ENCODE data around the gene ALKBH4. TPM values are rescaled to one million over a fixed set of nuclear protein-coding genes. Genes with fewer than 3 reads are reported as not detected.
A peak's percentile ranks its signal among the peaks of the same experiment; 100 is the strongest.

The ALKBH4 gene
- total RNA-seq, 2 experiments from 2014 or later, result 2.9 to 3.5 TPM

DNA sequence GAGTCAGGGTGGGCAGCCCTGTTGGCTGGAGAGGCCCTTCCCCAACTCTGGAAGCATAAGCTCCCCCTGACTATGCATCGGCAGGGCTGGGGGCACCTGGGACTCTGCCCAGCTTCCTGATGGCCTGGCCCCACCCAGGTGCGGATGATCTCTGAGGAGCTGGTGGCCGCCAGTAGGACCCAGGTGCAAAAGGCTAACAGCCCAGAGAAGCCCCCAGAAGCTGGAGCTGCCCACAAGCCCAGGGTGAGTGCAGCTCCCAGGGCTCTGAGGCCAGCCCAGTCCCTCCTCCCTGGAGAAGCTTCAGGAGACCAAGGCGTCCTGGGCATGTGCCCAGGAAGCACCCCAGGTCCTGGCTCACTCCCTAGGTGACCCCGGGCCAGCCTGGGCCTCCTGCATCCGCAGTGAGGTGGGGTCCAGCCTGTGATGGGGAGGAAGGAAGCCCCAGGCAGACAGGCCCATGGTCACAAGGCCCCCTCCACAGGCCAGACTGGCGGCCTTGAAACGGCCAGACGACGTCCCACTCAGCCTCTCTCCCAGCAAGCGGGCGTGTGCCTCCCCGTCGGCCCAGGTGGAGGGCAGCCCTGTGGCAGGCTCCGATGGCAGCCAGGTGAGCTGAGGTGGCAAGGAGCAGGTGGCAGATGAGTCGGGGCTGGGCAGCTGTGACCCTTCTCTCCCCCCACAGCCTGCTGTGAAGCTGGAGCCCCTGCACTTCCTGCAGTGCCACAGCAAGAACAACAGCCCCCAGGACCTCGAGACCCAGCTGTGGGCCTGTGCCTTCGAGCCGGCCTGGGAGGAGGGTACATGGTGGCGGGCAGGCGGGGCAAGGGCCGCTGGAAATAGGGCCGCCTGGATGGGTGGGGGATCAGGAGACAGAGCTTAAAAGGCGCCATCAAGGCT lies 3.2 kb upstream of the ALKBH4 start:
- Mint-ChIP-seq H3K9me3 (no peaks in the 10 kb centered on the region), H3K4me1 (ENCODE audit: low read depth) (peaks cover 29% of the 10 kb centered on the region), H3K4me3 (no peak overlapping the region), H3K27me3 (no peaks in the 10 kb centered on the region), H3K27ac (no peak overlapping the region), H3K36me3 (ENCODE audit: low read depth) (peaks cover 16% of the 10 kb centered on the region)
- POLR2A ChIA-PET, result interaction anchor here (0.9 to 2.6 kb wide), 5 partner anchors 35 to 55 kb away, joined by 3 to 16 read pairs (median 4); partner anchors contain the start of gene ORAI2
- intact Hi-C loops (cut with DNase I, micrococcal nuclease), result loop anchor here (5.0 to 10.0 kb wide), 3 partner anchors 36 to 1383 kb away; partner anchors contain the start of genes FIS1 (in 1 of the 2), ORAI2 (in 1 of the 2) and TRIM56 (in 1 of the 2)
- peak in 1 of 14 experiments; percentile 25 for DNase-seq
- Histone ChIP-seq H3K4me3 (ENCODE audit: low read length) (no peak overlapping the region), H3K4me1 (ENCODE audit: insufficient read depth, low read length) (peaks cover 40% of the 10 kb centered on the region), H3K36me3 (ENCODE audit: insufficient read depth, low read length) (peaks cover 35% of the 10 kb centered on the region), H3K9me3 (ENCODE audit: control insufficient read depth in 1 of 2, insufficient read depth in 1 of 2, low read length in 2 of 2) (no peaks in the 10 kb centered on the region), H3K27me3 (ENCODE audit: control insufficient read depth in 1 of 2, insufficient read depth in 2 of 2, low read length in 2 of 2) (no peaks in the 10 kb centered on the region), H3K27ac (ENCODE audit: low read depth in 1 of 2, low read length in 2 of 2) (no peak overlapping the region)
- CTCF ChIA-PET, result no interaction called here
- TF ChIP-seq, protein P1, sequence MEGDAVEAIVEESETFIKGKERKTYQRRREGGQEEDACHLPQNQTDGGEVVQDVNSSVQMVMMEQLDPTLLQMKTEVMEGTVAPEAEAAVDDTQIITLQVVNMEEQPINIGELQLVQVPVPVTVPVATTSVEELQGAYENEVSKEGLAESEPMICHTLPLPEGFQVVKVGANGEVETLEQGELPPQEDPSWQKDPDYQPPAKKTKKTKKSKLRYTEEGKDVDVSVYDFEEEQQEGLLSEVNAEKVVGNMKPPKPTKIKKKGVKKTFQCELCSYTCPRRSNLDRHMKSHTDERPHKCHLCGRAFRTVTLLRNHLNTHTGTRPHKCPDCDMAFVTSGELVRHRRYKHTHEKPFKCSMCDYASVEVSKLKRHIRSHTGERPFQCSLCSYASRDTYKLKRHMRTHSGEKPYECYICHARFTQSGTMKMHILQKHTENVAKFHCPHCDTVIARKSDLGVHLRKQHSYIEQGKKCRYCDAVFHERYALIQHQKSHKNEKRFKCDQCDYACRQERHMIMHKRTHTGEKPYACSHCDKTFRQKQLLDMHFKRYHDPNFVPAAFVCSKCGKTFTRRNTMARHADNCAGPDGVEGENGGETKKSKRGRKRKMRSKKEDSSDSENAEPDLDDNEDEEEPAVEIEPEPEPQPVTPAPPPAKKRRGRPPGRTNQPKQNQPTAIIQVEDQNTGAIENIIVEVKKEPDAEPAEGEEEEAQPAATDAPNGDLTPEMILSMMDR (IDR thresholded peaks at IDR 0.05), result no peak
- no peak for ATAC-seq (ENCODE audit: poor library complexity)

DNA sequence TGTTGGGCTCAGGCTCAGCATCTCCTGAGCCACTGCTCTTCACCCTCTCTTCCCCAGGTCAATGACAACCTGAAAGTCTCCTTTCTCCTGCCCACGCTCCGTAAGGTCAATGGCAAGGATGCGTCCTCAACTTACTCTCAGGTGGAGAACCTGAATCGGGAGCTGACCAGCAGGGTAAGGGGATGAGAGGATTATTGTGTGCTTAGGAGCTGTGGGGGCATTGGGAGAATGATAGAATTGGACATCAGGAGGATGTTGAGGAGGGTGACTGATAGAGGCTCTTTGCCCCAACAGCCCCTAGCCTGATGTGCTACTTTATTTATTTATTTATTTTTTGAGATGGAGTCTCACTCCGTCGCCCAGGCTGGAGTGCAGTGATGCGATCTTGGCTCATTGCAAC lies 1.4 kb upstream of the ALKBH4 start:
- intact Hi-C loops (cut with DNase I, micrococcal nuclease), result loop anchor here (5.0 to 10.0 kb wide), 3 partner anchors 34 to 1381 kb away; partner anchors contain the start of genes FIS1 (in 1 of the 2), ORAI2 (in 1 of the 2) and TRIM56 (in 1 of the 2)
- peaks cover 49% of the 10 kb centered on the region for H3K4me1 ChIP-seq (ENCODE audit: insufficient read depth, low read length)
- ATAC-seq (ENCODE audit: poor library complexity) (no peak), DNase-seq (no peak)
- Mint-ChIP-seq H3K4me3 (peak overlapping the region; percentile 92), H3K27ac (no peak overlapping the region), H3K36me3 (ENCODE audit: low read depth) (peaks cover 12% of the 10 kb centered on the region), H3K9me3 (no peaks in the 10 kb centered on the region), H3K4me1 (ENCODE audit: low read depth) (peaks cover 34% of the 10 kb centered on the region), H3K27me3 (no peaks in the 10 kb centered on the region)
- no peak overlapping the region for H3K27ac ChIP-seq (ENCODE audit: low read depth in 1 of 2, low read length in 2 of 2)
- CTCF ChIA-PET, result interaction anchor here (1.7 kb wide), 1 partner anchor 61 kb away, joined by 7 read pairs; no protein-coding TSS in a partner anchor
- H3K4me3 ChIP-seq (ENCODE audit: low read length), result peak overlapping the region; percentile 99
- H3K9me3 ChIP-seq (ENCODE audit: control insufficient read depth in 1 of 2, insufficient read depth in 1 of 2, low read length in 2 of 2), result no peaks in the 10 kb centered on the region
- POLR2A ChIA-PET, result interaction anchor here (1.0 to 3.8 kb wide), 6 partner anchors 31 to 62 kb away, joined by 3 to 25 read pairs (median 4); partner anchors contain the start of gene ORAI2
- H3K27me3 ChIP-seq (ENCODE audit: control insufficient read depth in 1 of 2, insufficient read depth in 2 of 2, low read length in 2 of 2), result no peaks in the 10 kb centered on the region
- peaks cover 24% of the 10 kb centered on the region for H3K36me3 ChIP-seq (ENCODE audit: insufficient read depth, low read length)
- TF ChIP-seq, protein P1 (IDR thresholded peaks at IDR 0.05), result no peak

DNA sequence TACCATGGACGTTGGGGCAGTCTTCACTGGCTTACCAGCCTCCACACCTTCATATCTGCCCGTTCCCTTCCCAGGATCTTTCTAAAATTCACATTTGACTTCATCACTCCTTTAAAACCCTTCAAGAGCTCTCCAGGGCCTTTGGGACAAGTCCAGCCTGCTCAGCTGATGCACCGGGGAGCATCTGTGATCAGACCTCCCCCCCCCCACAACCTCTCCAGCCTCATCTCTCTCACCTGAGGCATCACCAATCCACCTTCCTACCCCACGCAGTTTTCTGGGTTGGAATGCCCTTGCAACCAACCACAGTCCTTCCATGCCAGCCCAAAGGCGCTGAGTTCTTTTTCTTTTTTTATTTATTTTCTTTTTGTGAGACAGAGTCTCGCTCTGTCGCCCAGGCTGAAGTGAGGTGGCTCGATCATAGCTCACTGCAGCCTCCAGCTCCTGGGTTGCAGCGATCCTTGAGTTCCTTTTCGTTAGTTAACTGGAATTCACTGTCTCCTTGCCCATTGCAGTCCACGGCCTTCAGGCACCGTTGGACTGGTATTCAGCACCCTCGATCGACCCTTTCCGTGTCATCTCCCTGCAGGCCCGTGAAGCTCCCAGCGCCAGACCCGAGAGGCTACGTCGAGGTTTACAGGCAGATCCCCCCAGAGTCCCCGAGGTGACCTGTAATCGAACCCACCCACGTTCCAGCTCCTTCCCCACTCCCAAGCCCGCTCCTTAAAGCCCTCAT lies 654 bp downstream of the ALKBH4 start:
- DNase-seq (no peak), ATAC-seq (ENCODE audit: poor library complexity) (no peak)
- Histone ChIP-seq H3K9me3 (ENCODE audit: control insufficient read depth in 1 of 2, insufficient read depth in 1 of 2, low read length in 2 of 2) (no peaks in the 10 kb centered on the region), H3K4me3 (ENCODE audit: low read length) (peak overlapping the region; percentile 99), H3K27me3 (ENCODE audit: control insufficient read depth in 1 of 2, insufficient read depth in 2 of 2, low read length in 2 of 2) (no peaks in the 10 kb centered on the region), H3K36me3 (ENCODE audit: insufficient read depth, low read length) (peaks cover 22% of the 10 kb centered on the region), H3K4me1 (ENCODE audit: insufficient read depth, low read length) (peaks cover 52% of the 10 kb centered on the region), H3K27ac (ENCODE audit: low read depth in 1 of 2, low read length in 2 of 2) (peak overlapping the region; percentile 29 to 46)
- TF ChIP-seq, protein P1 (IDR thresholded peaks at IDR 0.05), result no peak
- Mint-ChIP-seq H3K27me3 (no peaks in the 10 kb centered on the region), H3K9me3 (no peaks in the 10 kb centered on the region), H3K27ac (peak overlapping the region; percentile 75), H3K4me3 (peak overlapping the region; percentile 92), H3K4me1 (ENCODE audit: low read depth) (peaks cover 34% of the 10 kb centered on the region), H3K36me3 (ENCODE audit: low read depth) (peaks cover 17% of the 10 kb centered on the region)
- ChIA-PET POLR2A (interaction anchor here (0.7 to 3.8 kb wide), 6 partner anchors 26 to 72 kb away, joined by 3 to 25 read pairs (median 3); partner anchors contain the start of gene PRKRIP1), CTCF (interaction anchor here (0.6 to 2.8 kb wide), 4 partner anchors 15 to 60 kb away, joined by 3 to 13 read pairs (median 4); no protein-coding TSS in a partner anchor)
- intact Hi-C loops (cut with DNase I, micrococcal nuclease), result loop anchor here in 1 of 2 experiments (1.0 to 10.0 kb wide), 2 partner anchors 31 to 1379 kb away; partner anchors contain the start of genes ORAI2 and TRIM56

Measured in CD4-positive, alpha-beta T cell (primary cell).